Natural killer cell treated with Interleukin-12 subunit alpha and Interleukin-12 subunit beta and Interleukin-15 and Interleukin-18, amount 100 ng/mL, for 72 hours (primary cell): Measurements from ENCODE around the gene FRS2. TPM values are rescaled to one million over a fixed set of nuclear protein-coding genes. Genes with fewer than 3 reads are reported as not detected.
"Not testable (repeated sequence)": the region's sequence is repeated elsewhere in the genome, so short reads cannot be mapped to it uniquely, and the experiment has no call there.

ENCODE experiments used
- ATAC-seq, 2 donors: fragments of 150-1000 bp; cut with Tn5 transposase in 1 of 2; sonication (Bioruptor Pico), chemical (Tn5 transposase) in 1 of 2; 2 replicates each; pipeline ENCODE4 v1.10.0; 2021
- DNase-seq: peaks from one replicate; pipeline ENCODE4 v3.0.0; 2022; ENCODE audit warnings: low spot score
- H3K27ac Mint-ChIP-seq, 2 donors: 1 replicate in 1 of 2; 2 replicates in 1 of 2; pipeline ENCODE4 v1.8.0; 2022; ENCODE audit warnings: mixed read lengths in 2 of 2, mild to moderate bottlenecking in 1 of 2, moderate library complexity in 1 of 2
- H3K27me3 Mint-ChIP-seq, 2 donors: 1 replicate in 1 of 2; 2 replicates in 1 of 2; pipeline ENCODE4 v1.8.0; 2022; ENCODE audit warnings: mixed read lengths in 2 of 2
- H3K36me3 Mint-ChIP-seq: one replicate; pipeline ENCODE4 v1.8.0; 2022; ENCODE audit warnings: mixed read lengths
- H3K4me1 Mint-ChIP-seq, 2 donors: 1 replicate in 1 of 2; 2 replicates in 1 of 2; pipeline ENCODE4 v1.8.0; 2022; ENCODE audit warnings: low read depth in 2 of 2, mixed read lengths in 2 of 2, mild to moderate bottlenecking in 1 of 2
- H3K4me3 Mint-ChIP-seq: one replicate; pipeline ENCODE4 v1.8.0; 2022; ENCODE audit warnings: mixed read lengths
- H3K9me3 Mint-ChIP-seq: 2 replicates; pipeline ENCODE4 v1.8.0; 2022; ENCODE audit warnings: mixed read lengths
- total RNA-seq, 2 donors: library from RNA; stranded (reverse); gene quantifications; one replicate each; pipeline ENCODE4 v1.2.3, GENCODE V29; 2022

The FRS2 gene
- total RNA-seq, 2 donors from 2014 or later: 15.2 to 17.6 TPM

DNA sequence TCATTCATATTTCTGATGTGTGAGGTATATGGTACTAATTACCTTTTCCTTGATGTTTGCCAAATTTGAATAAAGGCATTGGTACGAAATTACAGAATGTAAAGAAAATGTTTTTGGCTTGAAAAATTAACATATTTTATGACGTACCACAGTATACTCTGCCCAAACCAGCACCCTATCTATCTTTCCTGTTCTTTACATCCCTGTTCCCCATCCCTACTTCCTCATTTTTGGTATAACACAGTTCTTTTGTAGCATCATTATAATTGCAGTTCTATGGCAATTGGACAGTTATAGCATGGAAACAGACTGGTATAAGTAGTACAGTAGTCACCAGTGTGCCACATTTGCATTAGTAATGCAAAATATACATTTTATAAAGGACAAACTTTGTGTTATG lies 108.1 kb downstream of the FRS2 start:
- DNase-seq (no peak), ATAC-seq (no peak)
- H3K27ac Mint-ChIP-seq: no peak overlapping the region
- H3K36me3 Mint-ChIP-seq: peaks cover 6% of the 10 kb centered on the region
- no peaks in the 10 kb centered on the region for H3K27me3 Mint-ChIP-seq
- H3K9me3 Mint-ChIP-seq: no peaks in the 10 kb centered on the region
- no peak overlapping the region for H3K4me3 Mint-ChIP-seq
- H3K4me1 Mint-ChIP-seq: peaks cover 4 to 6% of the 10 kb centered on the region in 2 donors

GRCh38 chr12:69579029-69579428 lies 108.8 kb downstream of the FRS2 start:
- Mint-ChIP-seq H3K27ac (no peak overlapping the region), H3K36me3 (peaks cover 3% of the 10 kb centered on the region), H3K4me1 (peaks cover 4 to 6% of the 10 kb centered on the region in 2 donors)

GRCh38 chr12:69580074-69580473 lies 109.9 kb downstream of the FRS2 start:
- no peak for DNase-seq
- no peaks in the 10 kb centered on the region for H3K27me3 Mint-ChIP-seq
- no peak overlapping the region for H3K4me3 Mint-ChIP-seq
- H3K27ac Mint-ChIP-seq: no peak overlapping the region
- H3K9me3 Mint-ChIP-seq: no peaks in the 10 kb centered on the region
- ATAC-seq: peak in 1 of 2 donors; percentile 54
- peaks cover 4 to 6% of the 10 kb centered on the region in 2 donors for H3K4me1 Mint-ChIP-seq
- H3K36me3 Mint-ChIP-seq: no peaks in the 10 kb centered on the region

More at GRCh38 chr12:69579029-69579428, 108.8 kb downstream of the FRS2 start:
- no peak overlapping the region for H3K4me3 Mint-ChIP-seq
- H3K9me3 Mint-ChIP-seq: no peaks in the 10 kb centered on the region
- no peak for DNase-seq
- peak in 1 of 2 donors; percentile 55 for ATAC-seq
- no peaks in the 10 kb centered on the region for H3K27me3 Mint-ChIP-seq

GRCh38 chr12:69583203-69583602 lies 113.0 kb downstream of the FRS2 start:
- H3K27me3 Mint-ChIP-seq: no peaks in the 10 kb centered on the region
- DNase-seq: no peak
- no peak overlapping the region for H3K4me3 Mint-ChIP-seq
- no peak for ATAC-seq
- H3K36me3 Mint-ChIP-seq: peaks cover 5% of the 10 kb centered on the region
- no peaks in the 10 kb centered on the region for H3K9me3 Mint-ChIP-seq
- no peak overlapping the region for H3K27ac Mint-ChIP-seq
- H3K4me1 Mint-ChIP-seq: peaks cover 13% of the 10 kb centered on the region in 2 donors

- peak; percentile 98 to 99 for ATAC-seq
- Mint-ChIP-seq H3K27me3 (no peaks in the 10 kb centered on the region), H3K4me1 (peaks cover 12 to 16% of the 10 kb centered on the region in 2 donors), H3K36me3 (peaks cover 18% of the 10 kb centered on the region), H3K27ac (peak within 1 kb of the TSS; percentile 95 to 98), H3K9me3 (no peaks in the 10 kb centered on the region), H3K4me3 (peak within 1 kb of the TSS; percentile 99)
- DNase-seq: peak; percentile 97
Measured at GRCh38 chr12:69585189-69586062, 115.2 kb downstream of the FRS2 start, which contains the start of gene CCT2. TSS of gene CCT2 (plus strand) at chr12:69585459. CDS start at chr12:69585522, 63 bp downstream.

DNA sequence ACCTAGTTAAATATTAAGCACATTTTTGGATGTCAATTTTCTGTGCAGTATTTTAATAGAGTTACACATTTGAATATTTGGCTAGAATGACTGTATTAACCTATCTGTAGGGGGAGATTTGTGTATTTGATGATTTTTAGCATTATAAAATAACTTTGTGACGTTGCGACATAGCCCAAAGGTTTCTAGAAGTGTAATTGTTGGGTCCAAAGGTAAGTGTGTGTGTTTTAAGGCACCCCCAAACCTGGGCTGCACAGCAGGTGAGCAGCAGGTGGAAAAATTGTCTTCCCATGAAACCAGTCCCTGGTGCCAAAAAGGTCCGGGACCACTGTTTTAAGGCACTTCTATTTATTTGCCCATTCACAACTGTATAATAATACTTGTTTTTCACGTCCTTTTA lies 118.3 kb downstream of the FRS2 start:
- H3K36me3 Mint-ChIP-seq: peaks cover 32% of the 10 kb centered on the region
- no peak overlapping the region for H3K27ac Mint-ChIP-seq
- no peaks in the 10 kb centered on the region for H3K27me3 Mint-ChIP-seq
- ATAC-seq (no peak), DNase-seq (no peak)
- H3K4me1 Mint-ChIP-seq: peaks cover 16 to 19% of the 10 kb centered on the region in 2 donors
- no peak overlapping the region for H3K4me3 Mint-ChIP-seq
- H3K9me3 Mint-ChIP-seq: no peaks in the 10 kb centered on the region

GRCh38 chr12:69589082-69589481 lies 118.9 kb downstream of the FRS2 start:
- Mint-ChIP-seq H3K36me3 (peaks cover 36% of the 10 kb centered on the region), H3K9me3 (no peaks in the 10 kb centered on the region), H3K4me1 (peaks cover 19 to 21% of the 10 kb centered on the region in 2 donors), H3K4me3 (no peak overlapping the region), H3K27ac (no peak overlapping the region), H3K27me3 (no peaks in the 10 kb centered on the region)
- no peak for ATAC-seq
- DNase-seq: no peak

- Mint-ChIP-seq H3K4me3 (no peak overlapping the region), H3K9me3 (no peaks in the 10 kb centered on the region), H3K36me3 (peaks cover 47% of the 10 kb centered on the region), H3K27me3 (no peaks in the 10 kb centered on the region), H3K27ac (no peak overlapping the region), H3K4me1 (peaks cover 3 to 9% of the 10 kb centered on the region in 2 donors)
- DNase-seq (no peak), ATAC-seq (no peak)
Measured at GRCh38 chr12:69595689-69596088, 125.5 kb downstream of the FRS2 start.

- DNase-seq (no peak), ATAC-seq (no peak)
- Mint-ChIP-seq H3K4me1 (peaks cover 2 to 3% of the 10 kb centered on the region in 2 donors), H3K27ac (no peak overlapping the region), H3K36me3 (peaks cover 54% of the 10 kb centered on the region), H3K4me3 (no peak overlapping the region), H3K27me3 (no peaks in the 10 kb centered on the region), H3K9me3 (no peaks in the 10 kb centered on the region)
Measured at GRCh38 chr12:69598174-69598753, 128.1 kb downstream of the FRS2 start.

GRCh38 chr12:69600804-69601203 lies 130.6 kb downstream of the FRS2 start:
- peaks cover 38% of the 10 kb centered on the region for H3K36me3 Mint-ChIP-seq
- H3K4me3 Mint-ChIP-seq: no peak overlapping the region
- H3K27me3 Mint-ChIP-seq: no peaks in the 10 kb centered on the region
- ATAC-seq (peak in 1 of 2 donors; percentile 36), DNase-seq (no peak)
- no peaks in the 10 kb centered on the region for H3K9me3 Mint-ChIP-seq
- no peaks in the 10 kb centered on the region for H3K4me1 Mint-ChIP-seq
- no peak overlapping the region for H3K27ac Mint-ChIP-seq

DNA sequence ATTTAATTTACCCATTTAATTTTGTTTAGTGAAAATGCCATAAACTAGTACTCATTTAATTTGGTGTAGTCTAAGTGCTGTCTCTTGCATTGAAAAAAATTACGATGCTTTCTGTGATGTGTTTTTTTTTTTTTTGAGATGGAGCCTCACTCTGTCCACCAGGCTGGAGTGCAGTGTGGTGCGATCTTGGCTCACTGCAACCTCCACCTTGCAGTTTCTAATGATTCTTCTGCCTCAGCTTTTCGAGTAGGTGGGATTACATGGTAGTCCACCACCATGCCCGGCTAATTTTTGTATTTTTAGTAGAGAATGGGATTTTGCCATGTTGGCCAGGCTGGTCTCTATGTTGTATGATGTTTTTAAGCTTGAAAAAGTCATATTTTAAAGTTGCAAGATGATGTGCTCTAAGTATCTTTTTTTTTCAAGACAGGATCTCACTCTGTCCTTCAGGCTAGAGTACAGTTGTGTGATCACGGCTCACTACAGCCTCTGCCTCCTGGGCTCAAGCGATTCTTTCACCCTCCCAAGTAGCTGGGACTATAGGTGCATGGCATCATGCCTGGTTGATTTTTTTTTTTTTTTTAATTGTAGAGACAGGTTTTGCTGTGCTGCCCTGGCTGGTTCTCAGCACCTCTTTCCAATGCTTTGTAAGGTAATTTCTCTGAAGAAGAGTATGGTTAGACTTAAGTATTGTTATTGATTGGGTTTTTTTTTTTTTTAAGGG lies 131.9 kb downstream of the FRS2 start:
- Mint-ChIP-seq H3K36me3 (peaks cover 35% of the 10 kb centered on the region), H3K4me1 (no peaks in the 10 kb centered on the region), H3K27ac (no peak overlapping the region), H3K9me3 (no peaks in the 10 kb centered on the region), H3K4me3 (no peak overlapping the region), H3K27me3 (no peaks in the 10 kb centered on the region)
- no peak for DNase-seq
- ATAC-seq: no peak

DNA sequence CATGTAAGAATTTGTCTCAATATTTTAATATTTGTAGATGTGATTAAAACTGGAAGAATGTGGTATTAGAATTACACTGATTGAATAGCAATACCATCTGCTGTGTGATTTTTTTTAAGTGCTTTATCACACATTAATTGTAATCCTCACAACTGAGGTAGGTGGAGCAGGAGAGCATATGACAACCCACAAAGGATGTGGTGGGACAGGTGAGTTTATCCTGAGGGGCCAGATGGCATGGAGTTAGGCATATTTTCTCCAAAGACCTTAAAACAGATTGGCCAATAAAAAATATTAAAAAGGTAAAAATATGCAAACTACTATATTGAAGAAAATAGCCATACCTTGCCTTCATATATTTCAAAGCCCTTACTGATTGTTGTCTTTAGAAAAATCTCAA lies 132.8 kb downstream of the FRS2 start:
- Mint-ChIP-seq H3K4me3 (no peak overlapping the region), H3K27me3 (no peaks in the 10 kb centered on the region), H3K9me3 (no peaks in the 10 kb centered on the region), H3K27ac (no peak overlapping the region), H3K4me1 (no peaks in the 10 kb centered on the region), H3K36me3 (peaks cover 29% of the 10 kb centered on the region)
- ATAC-seq (no peak), DNase-seq (no peak)

DNA sequence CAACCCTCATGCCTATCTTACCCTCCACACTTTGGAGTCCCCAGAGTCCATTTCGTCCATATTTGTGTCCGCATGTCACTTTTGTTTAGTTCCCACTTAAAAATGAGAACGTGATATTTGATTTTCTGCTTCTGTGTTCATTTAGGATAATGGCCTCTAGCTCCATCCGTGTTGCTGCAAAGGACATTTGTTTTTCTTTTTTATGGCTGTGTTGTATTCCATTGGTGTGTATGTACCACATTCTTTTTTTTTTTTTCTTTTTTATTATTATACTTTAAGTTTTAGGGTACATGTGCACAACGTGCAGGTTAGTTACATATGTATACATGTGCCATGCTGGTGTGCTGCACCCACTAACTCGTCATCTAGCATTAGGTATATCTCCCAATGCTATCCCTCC lies 133.4 kb downstream of the FRS2 start:
- H3K9me3 Mint-ChIP-seq, H3K4me1 Mint-ChIP-seq, H3K4me3 Mint-ChIP-seq, ATAC-seq, H3K27me3 Mint-ChIP-seq, H3K27ac Mint-ChIP-seq, DNase-seq: not testable (repeated sequence)
- peaks cover 26% of the 10 kb centered on the region for H3K36me3 Mint-ChIP-seq

DNA sequence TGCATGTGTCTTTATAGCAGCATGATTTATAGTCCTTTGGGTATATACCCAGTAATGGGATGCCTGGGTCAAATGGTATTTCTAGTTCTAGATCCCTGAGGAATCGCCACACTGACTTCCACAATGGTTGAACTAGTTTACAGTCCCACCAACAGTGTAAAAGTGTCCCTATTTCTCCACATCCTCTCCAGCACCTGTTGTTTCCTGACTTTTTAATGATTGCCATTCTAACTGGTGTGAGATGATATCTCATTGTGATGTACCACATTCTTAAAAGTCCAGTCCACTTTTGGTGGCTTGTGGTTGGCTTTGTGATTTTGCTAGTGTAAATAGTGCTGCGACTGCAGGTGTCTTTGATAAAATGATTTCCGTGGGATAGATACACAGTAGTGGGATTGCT lies 134.1 kb downstream of the FRS2 start:
- not testable (repeated sequence) for DNase-seq, H3K9me3 Mint-ChIP-seq, H3K27me3 Mint-ChIP-seq, H3K4me3 Mint-ChIP-seq, ATAC-seq, H3K27ac Mint-ChIP-seq, H3K4me1 Mint-ChIP-seq
- H3K36me3 Mint-ChIP-seq: peaks cover 26% of the 10 kb centered on the region
